Measurements from ENCODE around the gene PRR7. TPM values are rescaled to one million over a fixed set of nuclear protein-coding genes. Genes with fewer than 3 reads are reported as not detected.

Gene PRR7
- total and polyA plus RNA-seq, 2 of the 13 experiments (the other 11 are each of a cell fraction or from before 2014, with no cell fraction given), result 4.8 to 5.0 TPM

DNA sequence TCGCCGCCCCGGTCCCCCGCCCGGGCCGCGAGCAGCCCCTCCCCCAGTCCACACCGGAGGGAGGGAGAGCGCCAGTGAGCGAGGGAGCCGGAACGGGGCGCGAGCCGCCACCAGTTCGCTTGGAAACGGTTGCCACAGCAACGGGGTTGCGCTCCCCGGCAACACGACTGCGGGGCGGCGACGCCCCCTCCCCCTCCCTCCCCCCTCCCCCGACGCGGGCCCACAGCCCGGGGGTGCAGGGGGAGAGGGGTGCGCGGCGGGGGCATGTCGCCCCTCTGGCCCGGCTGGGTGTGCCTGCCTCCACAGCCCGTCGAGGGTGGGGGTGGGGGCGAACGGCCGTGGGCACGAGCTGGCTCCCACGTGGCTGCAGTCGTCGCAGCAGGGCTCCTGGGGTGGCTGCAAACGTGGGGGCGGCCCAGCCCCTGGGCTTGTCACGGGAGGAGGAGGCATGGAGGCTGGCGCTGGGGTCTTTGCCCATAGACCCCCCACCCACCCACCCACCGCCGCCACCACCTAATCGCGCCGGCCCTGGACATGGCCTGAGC, 524 bp downstream of the PRR7 start (continued):
- TF ChIP-seq ZNF800 (CRISPR knock-in tag; IDR thresholded peaks at IDR 0.05), result no peak
- TF ChIP-seq FLYWCH1 (CRISPR knock-in tag; IDR thresholded peaks at IDR 0.05), result no peak
- peak; percentile 74; the same call in 1 of the 3 replicates for TF ChIP-seq MXI1 (IDR thresholded peaks at IDR 0.05; ENCODE audit: borderline replicate concordance, low read depth, low read length)
- TF ChIP-seq KAT8 (CRISPR knock-in tag; IDR thresholded peaks at IDR 0.05), result no peak
- no peak for TF ChIP-seq POLR2AphosphoS2 (IDR thresholded peaks at IDR 0.05; ENCODE audit: low read depth, low read length)
- no peak for TF ChIP-seq NFKB2 (CRISPR knock-in tag; IDR thresholded peaks at IDR 0.05; ENCODE audit: borderline replicate concordance)
- TF ChIP-seq RFXANK (CRISPR knock-in tag; IDR thresholded peaks at IDR 0.05), result no peak
- TF ChIP-seq MXD4 (CRISPR knock-in tag; IDR thresholded peaks at IDR 0.05), result no peak
- no peak for TF ChIP-seq FOXA1 (IDR thresholded peaks at IDR 0.05)
- TF ChIP-seq FOXA1 (CRISPR knock-in tag; IDR thresholded peaks at IDR 0.05), result no peak
- no peak for TF ChIP-seq MAF1 (CRISPR knock-in tag; IDR thresholded peaks at IDR 0.05; ENCODE audit: borderline replicate concordance)
- no peak for TF ChIP-seq SOX5 (CRISPR knock-in tag; IDR thresholded peaks at IDR 0.05; ENCODE audit: borderline replicate concordance)
- TF ChIP-seq ZNF264 (CRISPR knock-in tag; IDR thresholded peaks at IDR 0.05), result no peak
- TF ChIP-seq ZNF687 (CRISPR knock-in tag; IDR thresholded peaks at IDR 0.05), result no peak
- TF ChIP-seq UBTF (CRISPR knock-in tag; IDR thresholded peaks at IDR 0.05), result no peak
- no peak for TF ChIP-seq RCOR2 (CRISPR knock-in tag; IDR thresholded peaks at IDR 0.05)
- TF ChIP-seq CHD4 (IDR thresholded peaks at IDR 0.05; ENCODE audit: borderline replicate concordance, low read length), result no peak
- no peak for TF ChIP-seq ELF3 (CRISPR knock-in tag; IDR thresholded peaks at IDR 0.05)
- 0 out of 2 replicates have a peak, but pooled peaks have one; percentile 4 for TF ChIP-seq HES4 (CRISPR knock-in tag; IDR thresholded peaks at IDR 0.05; ENCODE audit: borderline replicate concordance)
- TF ChIP-seq ZNF224 (CRISPR knock-in tag; IDR thresholded peaks at IDR 0.05), result no peak
- TF ChIP-seq RFX3 (CRISPR knock-in tag; IDR thresholded peaks at IDR 0.05), result peak; percentile 78
- no peak for TF ChIP-seq NFE2L1 (CRISPR knock-in tag; IDR thresholded peaks at IDR 0.05; ENCODE audit: borderline replicate concordance)
- no peak for TF ChIP-seq NONO (IDR thresholded peaks at IDR 0.05)
- TF ChIP-seq NONO (CRISPR knock-in tag; conservative IDR thresholded peaks at IDR 0.05), result 0 out of 2 replicates have a peak, but pooled peaks have one; percentile 30
- TF ChIP-seq ZNF44 (CRISPR knock-in tag; IDR thresholded peaks at IDR 0.05), result no peak

All from HepG2 (cell line).